Breast epithelium (tissue), 3 donors: ENCODE data around the gene SNAI3.

ENCODE experiments used
- CTCF ChIP-seq, 3 donors: fragments of 450-650 bp; IDR thresholded peaks; one replicate each; pipeline ENCODE4 v1.5.1; 2016 to 2017; ENCODE audit warnings: antibody characterized with exemption in 3 of 3, mild to moderate bottlenecking in 3 of 3, moderate library complexity in 3 of 3
- POLR2AphosphoS5 ChIP-seq, 3 donors: sonication (generic); formaldehyde crosslinking; IDR thresholded peaks; one replicate each; pipeline ENCODE4 v1.6.1; 2017; ENCODE audit warnings: antibody characterized with exemption in 3 of 3

GRCh38 chr16:88640039-88640495, 46.2 kb downstream of the SNAI3 start:
- TF ChIP-seq POLR2AphosphoS5 (IDR thresholded peaks at IDR 0.05): no peak
- TF ChIP-seq CTCF (IDR thresholded peaks at IDR 0.05): no peak
